ENCODE measurements around the gene C2CD4D.
"Not testable (repeated sequence)": the region's sequence is repeated elsewhere in the genome, so short reads cannot be mapped to it uniquely, and the experiment has no call there.

The C2CD4D gene

GRCh38 chr1:151858886-151859665 is 19.5 kb upstream of the C2CD4D start:
- no peak for DNase-seq (ENCODE audit: low read depth in 3 of 3)

GRCh38 chr1:151858030-151858746 is 18.6 kb upstream of the C2CD4D start:
- no peak for DNase-seq (ENCODE audit: low read depth in 3 of 3)

- DNase-seq (ENCODE audit: low read depth in 3 of 3), result no peak
These were observed 16.3 kb upstream of the C2CD4D start for GRCh38 chr1:151855933-151856332.

- DNase-seq (ENCODE audit: low read depth in 3 of 3), result not testable (repeated sequence)
These were observed 15.9 kb upstream of the C2CD4D start for GRCh38 chr1:151855516-151855915.

- DNase-seq (ENCODE audit: low read depth in 3 of 3), result no peak
These were observed 15.0 kb upstream of the C2CD4D start for GRCh38 chr1:151854658-151855057.

GRCh38 chr1:151853411-151853943 is 13.9 kb upstream of the C2CD4D start, which contains the start of gene THEM5:
THEM5 (minus strand) TSS chr1:151853712; CDS start chr1:151853565, 147 bp downstream.
- no peak for DNase-seq (ENCODE audit: low read depth in 3 of 3)

GRCh38 chr1:151852733-151853132 is 13.1 kb upstream of the C2CD4D start:
- DNase-seq (ENCODE audit: low read depth in 3 of 3), result no peak

- no peak for DNase-seq (ENCODE audit: low read depth in 3 of 3)
These were observed 12.3 kb upstream of the C2CD4D start for GRCh38 chr1:151851886-151852285.

- no peak for DNase-seq (ENCODE audit: low read depth in 3 of 3)
These were observed 10.3 kb upstream of the C2CD4D start for GRCh38 chr1:151849871-151850270.

- DNase-seq (ENCODE audit: low read depth in 3 of 3), result no peak
These were observed 9.5 kb upstream of the C2CD4D start for GRCh38 chr1:151849126-151849525.

GRCh38 chr1:151847867-151848596 is 8.4 kb upstream of the C2CD4D start:
- no peak for DNase-seq (ENCODE audit: low read depth in 3 of 3)

- no peak for DNase-seq (ENCODE audit: low read depth in 3 of 3)
These were observed 7.1 kb upstream of the C2CD4D start for GRCh38 chr1:151846686-151847237.

- no peak for DNase-seq (ENCODE audit: low read depth in 3 of 3)
These were observed 6.5 kb upstream of the C2CD4D start for GRCh38 chr1:151846062-151846568.

- no peak for DNase-seq (ENCODE audit: low read depth in 3 of 3)
These were observed 3.8 kb upstream of the C2CD4D start for GRCh38 chr1:151843398-151843797.

- no peak for DNase-seq (ENCODE audit: low read depth in 3 of 3)
These were observed 1.5 kb upstream of the C2CD4D start for GRCh38 chr1:151841141-151841540.

- no peak for DNase-seq (ENCODE audit: low read depth in 3 of 3)
These were observed 801 bp upstream of the C2CD4D start for GRCh38 chr1:151840421-151840820.

GRCh38 chr1:151839082-151839412 is 573 bp downstream of the C2CD4D start:
- no peak for DNase-seq (ENCODE audit: low read depth in 3 of 3)

- peak in 1 of 3 experiments; percentile 41 for DNase-seq (ENCODE audit: low read depth in 3 of 3)
These were observed 1.2 kb downstream of the C2CD4D start for GRCh38 chr1:151838222-151839081.

- DNase-seq (ENCODE audit: low read depth in 3 of 3), result no peak
These were observed 1.8 kb downstream of the C2CD4D start for GRCh38 chr1:151837884-151838221.

GRCh38 chr1:151837197-151837596 is 2.4 kb downstream of the C2CD4D start:
- DNase-seq (ENCODE audit: low read depth in 3 of 3), result no peak

- no peak for DNase-seq (ENCODE audit: low read depth in 3 of 3)
These were observed 4.0 kb downstream of the C2CD4D start for GRCh38 chr1:151835596-151835995.
